Ramos (cell line): ENCODE data around the gene JMJD4.

ENCODE experiments used
- in situ Hi-C: fragments of 300-500 bp; cut with MboI; formaldehyde crosslinking; loops from one replicate; pipeline ENCODE4 v1.14.3; 2022; ENCODE audit warnings: low sequenced_read_pairs; ENCODE audit not compliant: unreplicated experiment

The JMJD4 gene, protein sequence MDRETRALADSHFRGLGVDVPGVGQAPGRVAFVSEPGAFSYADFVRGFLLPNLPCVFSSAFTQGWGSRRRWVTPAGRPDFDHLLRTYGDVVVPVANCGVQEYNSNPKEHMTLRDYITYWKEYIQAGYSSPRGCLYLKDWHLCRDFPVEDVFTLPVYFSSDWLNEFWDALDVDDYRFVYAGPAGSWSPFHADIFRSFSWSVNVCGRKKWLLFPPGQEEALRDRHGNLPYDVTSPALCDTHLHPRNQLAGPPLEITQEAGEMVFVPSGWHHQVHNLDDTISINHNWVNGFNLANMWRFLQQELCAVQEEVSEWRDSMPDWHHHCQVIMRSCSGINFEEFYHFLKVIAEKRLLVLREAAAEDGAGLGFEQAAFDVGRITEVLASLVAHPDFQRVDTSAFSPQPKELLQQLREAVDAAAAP

DNA sequence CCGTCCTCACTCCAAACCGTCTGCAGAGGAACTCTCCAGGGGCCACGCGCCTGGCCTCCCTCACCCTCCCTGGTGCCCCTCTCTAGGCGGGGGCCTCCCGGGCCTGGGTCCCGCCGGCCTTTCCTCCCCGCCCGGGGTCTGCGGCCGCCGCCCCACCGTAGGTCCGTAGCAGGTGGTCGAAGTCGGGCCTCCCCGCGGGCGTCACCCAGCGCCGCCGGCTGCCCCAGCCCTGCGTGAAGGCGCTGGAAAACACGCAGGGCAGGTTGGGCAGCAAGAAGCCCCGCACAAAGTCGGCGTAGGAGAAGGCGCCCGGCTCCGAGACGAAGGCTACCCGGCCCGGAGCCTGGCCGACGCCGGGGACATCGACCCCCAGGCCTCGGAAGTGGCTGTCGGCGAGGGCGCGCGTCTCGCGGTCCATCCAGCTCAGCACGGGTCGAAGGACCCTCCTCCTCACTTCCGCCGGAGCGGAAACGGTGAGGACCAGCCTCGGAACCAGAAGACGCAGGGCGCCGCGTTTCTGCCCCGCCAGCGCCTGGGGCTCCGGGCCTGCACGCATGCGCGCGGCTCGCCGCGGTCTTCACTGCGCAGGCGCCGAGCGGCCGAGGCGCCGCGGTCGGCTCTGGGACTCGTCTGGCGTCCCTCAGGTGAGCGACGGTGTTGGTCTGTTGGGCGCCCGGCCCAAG, at the start of gene JMJD4, which contains the start of gene SNAP47:
Gene JMJD4 (minus strand): TSS at position 447 of the 683 bp plus-strand sequence. CDS start 29 bp downstream, at position 418.
Gene SNAP47 (plus strand): TSS at position 580 of the 683 bp plus-strand sequence. CDS start 12,302 bp downstream, outside the sequence.
- in situ Hi-C loops: no loop called here

- in situ Hi-C loops: no loop called here
These were observed 47.1 kb upstream of the JMJD4 start for GRCh38 chr1:227782226-227782625.

- in situ Hi-C loops: no loop called here
These were observed 46.3 kb upstream of the JMJD4 start for GRCh38 chr1:227781314-227781930.

- in situ Hi-C loops: no loop called here
These were observed 45.3 kb upstream of the JMJD4 start for GRCh38 chr1:227780101-227781044.

- in situ Hi-C loops: no loop called here
These were observed 44.6 kb upstream of the JMJD4 start for GRCh38 chr1:227779685-227780084.

DNA sequence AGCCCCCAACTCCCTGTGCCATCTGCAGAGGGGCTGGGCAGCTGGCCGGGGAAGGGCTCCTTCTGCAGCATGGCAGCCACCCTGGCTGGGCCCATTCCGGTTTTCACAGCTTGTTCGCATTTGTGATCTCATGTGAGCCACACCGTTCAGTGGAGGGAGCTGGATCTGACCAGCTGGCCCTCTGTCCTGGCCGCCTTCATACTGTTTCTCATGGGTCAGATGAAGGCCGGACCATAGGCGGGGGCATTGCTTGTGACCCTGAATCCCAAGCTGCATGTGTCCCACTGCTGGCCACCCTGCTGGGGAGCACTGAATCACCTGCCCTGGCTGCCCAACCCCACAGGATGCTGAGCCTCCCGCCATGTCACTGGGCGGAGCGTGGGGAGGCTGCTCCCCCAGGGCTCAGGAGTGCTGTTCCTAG, 43.9 kb upstream of the JMJD4 start:
- in situ Hi-C loops: no loop called here

GRCh38 chr1:227778401-227778947, 43.4 kb upstream of the JMJD4 start:
- in situ Hi-C loops: no loop called here

GRCh38 chr1:227777646-227778045, 42.5 kb upstream of the JMJD4 start:
- in situ Hi-C loops: no loop called here

GRCh38 chr1:227777156-227777555, 42.1 kb upstream of the JMJD4 start:
- in situ Hi-C loops: no loop called here

DNA sequence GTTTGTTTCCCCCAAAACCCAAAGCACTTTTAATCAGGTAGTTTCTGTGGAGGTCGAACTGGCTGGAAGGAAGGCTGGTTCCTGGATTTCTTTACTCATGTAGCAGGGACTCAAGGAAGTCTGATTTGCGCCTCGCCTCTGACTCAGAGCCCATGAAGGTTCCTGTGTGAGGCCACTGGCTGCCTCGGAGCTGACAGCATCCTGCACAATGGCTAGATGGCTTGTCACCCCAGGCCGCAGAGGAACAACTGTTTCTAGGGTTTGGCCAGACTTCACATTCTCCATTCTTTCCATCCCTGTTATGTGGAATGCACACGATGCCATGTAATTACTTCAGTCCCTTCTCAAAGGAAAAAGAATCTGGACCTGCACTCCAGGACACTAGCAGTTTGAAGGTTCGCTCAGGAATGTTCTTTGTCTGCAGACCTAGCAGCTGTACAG, 41.2 kb upstream of the JMJD4 start:
- in situ Hi-C loops: no loop called here

DNA sequence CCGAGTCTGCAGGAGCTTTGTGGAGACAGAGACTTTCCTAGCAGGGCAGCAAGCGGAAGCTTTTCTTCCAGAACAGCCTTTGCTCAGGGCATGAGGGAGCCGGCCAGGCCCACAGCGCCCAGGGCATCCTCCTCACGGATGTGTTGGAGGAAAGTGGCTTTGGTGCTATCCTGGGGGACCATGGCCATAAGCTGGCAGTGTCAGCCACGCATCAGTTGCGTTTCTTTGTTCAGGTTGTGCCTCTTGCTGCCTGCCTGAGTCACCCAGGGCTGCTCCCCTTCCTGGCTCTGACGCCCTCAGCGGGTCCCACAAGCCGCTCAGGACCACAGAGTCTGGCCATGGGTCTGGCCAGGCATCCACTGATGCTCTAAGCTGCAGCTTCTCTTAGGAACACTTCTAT, 40.7 kb upstream of the JMJD4 start:
- in situ Hi-C loops: no loop called here

- in situ Hi-C loops: no loop called here
These were observed 39.9 kb upstream of the JMJD4 start for GRCh38 chr1:227774821-227775661.

DNA sequence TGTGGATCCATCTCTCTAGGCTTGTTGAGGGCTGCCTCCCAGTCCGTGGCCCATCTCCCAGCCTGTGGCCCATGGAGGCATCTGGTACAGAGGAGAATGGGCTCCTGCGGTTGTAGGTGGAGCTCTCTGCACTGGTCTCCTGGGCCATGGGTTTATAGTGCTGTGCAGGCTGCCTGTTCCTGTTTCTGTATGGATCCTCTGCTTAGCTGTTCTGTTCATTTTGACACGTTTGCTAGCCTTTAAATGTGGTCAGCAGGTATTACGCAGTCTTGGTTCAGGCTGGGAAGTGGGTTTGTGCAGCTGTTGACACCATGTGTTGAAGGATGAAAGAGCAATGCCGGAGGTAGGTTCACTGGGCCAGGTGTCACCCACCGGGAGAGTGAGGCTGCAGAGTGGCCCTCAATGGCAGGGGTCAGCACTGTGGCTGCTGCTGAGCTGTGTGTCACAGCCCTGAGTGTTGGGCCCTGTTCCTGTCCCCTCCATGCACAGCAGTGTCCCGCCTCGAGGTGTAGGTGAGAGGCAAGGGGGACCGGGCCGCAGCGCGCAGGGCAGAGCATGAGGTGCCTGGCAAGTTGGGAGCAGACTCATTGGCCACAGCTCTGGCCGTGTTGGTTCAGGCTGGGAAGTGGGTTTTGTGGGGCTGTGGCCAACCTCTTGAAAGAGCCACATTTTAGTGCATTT, 39.1 kb upstream of the JMJD4 start:
- in situ Hi-C loops: no loop called here

- in situ Hi-C loops: no loop called here
These were observed 38.5 kb upstream of the JMJD4 start for GRCh38 chr1:227773558-227773957.

- in situ Hi-C loops: no loop called here
These were observed 36.7 kb upstream of the JMJD4 start for GRCh38 chr1:227771771-227772170.

DNA sequence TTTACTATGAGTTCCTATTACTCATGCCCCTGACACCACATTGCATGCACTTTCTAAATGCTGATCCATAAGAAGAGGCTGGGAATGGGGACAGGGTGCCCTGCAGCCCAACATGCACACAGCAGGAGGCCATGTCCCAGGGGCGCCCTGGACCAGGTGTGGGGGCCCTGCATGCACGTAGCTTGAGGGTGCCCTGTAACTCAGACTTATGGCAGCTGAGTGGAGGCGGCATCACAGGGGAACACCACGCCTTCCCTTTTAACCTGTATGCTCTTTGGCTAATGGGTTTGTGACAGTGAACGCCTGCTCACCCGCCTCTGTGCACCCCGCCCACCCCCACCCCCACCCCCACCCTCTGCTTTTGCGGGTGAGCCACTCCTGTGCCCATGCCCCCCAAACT, 36.2 kb upstream of the JMJD4 start:
- in situ Hi-C loops: no loop called here

DNA sequence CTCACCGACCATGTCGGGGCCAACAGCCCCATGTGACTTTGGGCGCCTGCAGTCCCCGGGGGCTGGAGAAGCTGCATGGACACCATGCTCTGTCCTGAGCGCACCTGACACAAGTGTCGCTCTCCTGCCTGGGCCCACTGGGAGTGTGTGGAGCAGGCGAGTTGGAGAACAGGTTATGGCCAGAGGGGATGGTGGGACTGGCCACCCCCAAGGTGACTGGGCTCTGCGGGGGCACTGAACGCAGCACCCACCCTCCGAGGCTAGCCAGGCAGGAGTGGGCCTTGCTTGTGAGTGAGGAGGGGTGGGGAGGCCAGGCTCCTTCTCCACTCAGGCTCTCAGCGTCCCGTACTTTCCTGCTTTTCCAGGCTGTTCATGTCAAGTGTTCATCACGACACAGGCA, 35.7 kb upstream of the JMJD4 start:
- in situ Hi-C loops: no loop called here

DNA sequence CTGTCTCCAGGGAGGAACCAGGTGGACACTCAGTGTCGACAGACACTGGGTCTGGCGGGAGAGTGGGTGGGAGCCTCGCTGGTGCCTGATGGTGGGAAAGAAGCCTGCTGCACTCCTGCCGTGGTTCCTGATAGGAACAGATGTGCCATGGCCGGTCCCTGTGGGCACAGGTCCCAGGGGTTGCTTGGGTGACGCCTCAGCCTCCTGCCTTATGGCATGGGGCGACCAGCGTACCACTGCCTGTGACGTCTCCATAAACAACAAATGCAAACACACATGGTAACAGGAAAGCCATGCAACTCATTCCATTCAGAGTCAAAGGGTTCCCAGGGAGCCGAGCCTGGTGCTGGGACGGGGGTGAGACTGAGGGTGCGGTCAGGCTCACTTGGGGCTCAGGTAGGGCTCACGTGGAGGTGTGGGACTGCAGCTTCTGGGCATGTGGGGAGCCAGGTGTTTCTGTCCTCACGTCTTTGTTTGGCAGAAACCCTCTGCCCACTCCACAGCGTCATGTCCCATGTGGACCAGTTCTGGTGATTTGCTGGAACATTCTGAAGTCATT, 34.9 kb upstream of the JMJD4 start:
- in situ Hi-C loops: loop anchor here (10.0 kb wide), 1 partner anchor 185 kb away; no protein-coding TSS in a partner anchor
